Measurements from ENCODE around the gene LY86.

Gene LY86

GRCh38 chr6:6564154-6564553 is 24.4 kb upstream of the LY86 start:
- no peaks in the 10 kb centered on the region for H3K36me3 Mint-ChIP-seq (ENCODE audit: low read depth)
- H3K9me3 Mint-ChIP-seq, result no peaks in the 10 kb centered on the region
- H3K27me3 Mint-ChIP-seq, result no peaks in the 10 kb centered on the region
- H3K27ac Mint-ChIP-seq, result peak overlapping the region; percentile 13
- peaks cover 34% of the 10 kb centered on the region for H3K4me1 Mint-ChIP-seq (ENCODE audit: low read depth)
- no peak overlapping the region for H3K4me3 Mint-ChIP-seq

DNA sequence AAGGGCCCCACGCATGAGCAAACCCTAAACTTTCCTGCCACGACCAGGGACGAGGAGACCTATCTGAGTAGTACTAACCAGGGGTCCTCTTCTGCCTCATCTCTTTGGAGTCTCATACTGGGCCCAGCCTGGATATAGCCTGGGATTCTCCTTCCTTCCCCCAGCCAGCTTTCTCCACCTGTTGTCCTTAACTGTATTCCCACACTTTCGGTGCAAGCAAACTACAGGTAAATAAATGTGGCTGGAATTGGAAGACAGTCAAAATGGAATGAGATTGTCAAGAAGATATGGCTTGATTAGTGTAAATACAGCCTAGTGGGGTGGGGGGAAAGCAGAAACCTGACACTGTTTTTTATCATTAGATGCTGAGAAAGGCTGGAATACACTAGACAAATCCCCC is 23.5 kb upstream of the LY86 start:
- no peaks in the 10 kb centered on the region for H3K9me3 Mint-ChIP-seq
- no peaks in the 10 kb centered on the region for H3K27me3 Mint-ChIP-seq
- no peak overlapping the region for H3K27ac Mint-ChIP-seq
- no peaks in the 10 kb centered on the region for H3K36me3 Mint-ChIP-seq (ENCODE audit: low read depth)
- H3K4me1 Mint-ChIP-seq (ENCODE audit: low read depth), result peaks cover 26% of the 10 kb centered on the region
- no peak overlapping the region for H3K4me3 Mint-ChIP-seq

- Mint-ChIP-seq H3K4me3 (no peak overlapping the region), H3K9me3 (no peaks in the 10 kb centered on the region), H3K27me3 (no peaks in the 10 kb centered on the region), H3K36me3 (ENCODE audit: low read depth) (no peaks in the 10 kb centered on the region), H3K27ac (no peak overlapping the region), H3K4me1 (ENCODE audit: low read depth) (peaks cover 22% of the 10 kb centered on the region)
These were observed 23.0 kb upstream of the LY86 start for GRCh38 chr6:6565488-6565887.

- no peaks in the 10 kb centered on the region for H3K27me3 Mint-ChIP-seq
- H3K9me3 Mint-ChIP-seq, result no peaks in the 10 kb centered on the region
- H3K27ac Mint-ChIP-seq, result no peak overlapping the region
- no peak overlapping the region for H3K4me3 Mint-ChIP-seq
- H3K4me1 Mint-ChIP-seq (ENCODE audit: low read depth), result peaks cover 13% of the 10 kb centered on the region
- no peaks in the 10 kb centered on the region for H3K36me3 Mint-ChIP-seq (ENCODE audit: low read depth)
These were observed 21.8 kb upstream of the LY86 start for GRCh38 chr6:6566766-6567165.

DNA sequence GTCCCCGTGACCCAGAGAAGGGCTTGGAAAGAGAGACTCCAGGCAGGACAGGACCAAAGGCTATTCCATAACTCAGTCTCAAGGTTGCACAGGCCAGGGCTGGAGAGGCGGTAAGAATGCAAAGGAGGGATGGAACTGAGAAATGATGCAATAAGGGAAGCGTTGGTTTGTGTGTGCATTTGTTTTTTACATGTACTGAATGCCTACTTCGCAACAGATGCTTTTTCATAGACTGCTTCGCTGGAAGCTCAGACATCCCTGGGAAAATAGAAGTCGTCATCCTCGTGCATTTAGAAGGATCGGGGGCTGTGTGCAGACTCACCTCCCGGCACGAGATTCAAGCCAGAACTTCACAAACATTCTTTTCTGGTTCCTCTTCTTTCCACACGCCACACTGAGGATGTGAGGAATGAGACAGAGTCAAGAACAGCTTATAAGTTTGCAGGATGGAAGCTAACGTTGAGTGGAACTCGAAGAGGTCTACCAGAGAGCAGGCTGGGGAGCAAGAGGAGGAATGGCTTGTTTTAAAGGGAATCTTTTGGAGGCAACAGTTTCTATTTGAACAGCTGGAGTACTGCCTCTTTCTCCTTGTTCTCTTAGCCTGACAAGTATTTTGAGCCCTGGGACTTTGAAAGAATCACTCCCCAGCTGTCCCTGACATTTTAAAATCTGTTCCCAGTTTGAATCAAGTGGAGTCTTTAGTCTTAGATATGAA is 19.3 kb upstream of the LY86 start:
- Mint-ChIP-seq H3K27ac (no peak overlapping the region), H3K4me3 (no peak overlapping the region), H3K4me1 (ENCODE audit: low read depth) (peaks cover 5% of the 10 kb centered on the region), H3K9me3 (peaks cover 7% of the 10 kb centered on the region), H3K27me3 (no peaks in the 10 kb centered on the region), H3K36me3 (ENCODE audit: low read depth) (no peaks in the 10 kb centered on the region)

- Mint-ChIP-seq H3K27me3 (no peaks in the 10 kb centered on the region), H3K9me3 (peaks cover 8% of the 10 kb centered on the region), H3K27ac (no peak overlapping the region), H3K4me1 (ENCODE audit: low read depth) (no peaks in the 10 kb centered on the region), H3K36me3 (ENCODE audit: low read depth) (no peaks in the 10 kb centered on the region), H3K4me3 (no peak overlapping the region)
These were observed 18.7 kb upstream of the LY86 start for GRCh38 chr6:6569811-6570164.

DNA sequence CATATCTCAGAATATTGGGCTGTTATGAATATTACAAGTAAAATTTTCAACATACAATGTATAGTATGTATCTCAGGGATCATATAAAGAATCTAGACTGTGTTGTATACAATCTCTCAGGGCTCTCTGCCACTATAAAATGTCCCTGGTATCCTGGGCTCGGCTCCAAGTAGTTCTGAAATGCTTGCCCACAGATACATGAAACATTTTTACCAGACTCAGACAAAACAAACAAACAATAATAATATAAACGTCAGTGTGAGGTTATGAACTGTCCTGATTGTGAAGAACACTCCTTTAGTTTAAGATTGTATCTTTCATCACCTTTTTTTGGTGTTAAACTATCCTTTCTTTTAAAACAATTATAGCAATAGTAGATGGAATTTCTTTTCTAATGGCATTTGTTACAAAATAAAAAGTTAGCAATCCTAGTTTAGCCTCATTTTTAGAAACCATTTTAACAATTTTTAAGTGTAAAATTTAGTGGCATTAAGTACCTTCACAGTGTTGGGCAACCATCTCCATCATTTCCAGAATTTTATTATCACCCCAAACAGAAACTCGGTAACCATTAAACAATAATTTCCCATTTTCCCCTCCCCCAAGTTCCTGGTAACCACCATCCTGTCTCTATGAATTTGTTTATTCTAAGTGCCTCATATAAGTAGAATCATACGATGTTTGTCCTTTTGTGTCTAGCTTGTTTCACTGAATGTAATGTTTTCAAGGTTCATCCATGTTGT is 17.4 kb upstream of the LY86 start:
- no peaks in the 10 kb centered on the region for H3K36me3 Mint-ChIP-seq (ENCODE audit: low read depth)
- H3K9me3 Mint-ChIP-seq, result peaks cover 8% of the 10 kb centered on the region
- no peaks in the 10 kb centered on the region for H3K4me1 Mint-ChIP-seq (ENCODE audit: low read depth)
- no peak overlapping the region for H3K27ac Mint-ChIP-seq
- H3K27me3 Mint-ChIP-seq, result no peaks in the 10 kb centered on the region
- no peak overlapping the region for H3K4me3 Mint-ChIP-seq

DNA sequence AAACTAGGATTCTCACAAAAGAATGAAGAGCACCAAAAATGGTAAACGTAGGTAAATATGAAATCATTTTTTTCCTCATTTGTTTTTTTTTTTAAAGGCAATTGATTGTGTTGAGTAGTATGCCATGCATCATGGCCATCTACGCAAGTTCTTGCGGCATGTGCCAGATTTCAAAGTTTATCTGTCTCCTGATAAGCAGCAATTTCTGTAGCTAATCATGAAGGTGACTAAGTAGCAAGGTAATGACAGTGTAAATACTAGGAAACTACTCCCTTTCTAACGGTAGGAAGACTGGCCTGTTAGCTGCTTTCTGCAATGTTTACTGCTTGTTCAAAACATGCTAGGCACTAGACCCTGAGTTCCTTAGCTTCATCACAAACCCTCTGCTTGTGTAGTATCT is 13.4 kb upstream of the LY86 start:
- no peak overlapping the region for H3K4me3 Mint-ChIP-seq
- H3K27me3 Mint-ChIP-seq, result no peaks in the 10 kb centered on the region
- H3K36me3 Mint-ChIP-seq (ENCODE audit: low read depth), result peaks cover 6% of the 10 kb centered on the region
- peaks cover 13% of the 10 kb centered on the region for H3K9me3 Mint-ChIP-seq
- H3K4me1 Mint-ChIP-seq (ENCODE audit: low read depth), result peaks cover 12% of the 10 kb centered on the region
- H3K27ac Mint-ChIP-seq, result no peak overlapping the region

DNA sequence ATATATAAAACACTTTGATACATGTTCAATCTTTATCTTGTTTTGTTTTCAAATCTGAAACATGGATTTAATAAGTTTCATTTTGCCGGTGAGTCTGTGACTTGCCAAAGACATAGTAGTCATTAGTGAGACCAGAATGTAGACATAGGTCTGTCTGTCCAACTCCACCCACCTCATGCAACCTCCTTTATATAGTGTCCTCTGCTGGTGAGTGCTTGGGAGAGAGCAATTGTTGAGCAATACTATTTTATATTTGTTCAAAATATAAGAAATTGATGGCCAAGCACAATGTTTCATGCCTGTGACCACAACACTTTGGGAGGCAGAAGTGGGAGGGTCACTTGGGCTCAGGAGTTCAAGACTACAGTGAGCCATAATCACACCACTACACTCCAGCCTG is 10.8 kb upstream of the LY86 start:
- peaks cover 12% of the 10 kb centered on the region for H3K36me3 Mint-ChIP-seq (ENCODE audit: low read depth)
- no peak overlapping the region for H3K27ac Mint-ChIP-seq
- H3K9me3 Mint-ChIP-seq, result peaks cover 18% of the 10 kb centered on the region
- H3K4me3 Mint-ChIP-seq, result no peak overlapping the region
- H3K4me1 Mint-ChIP-seq (ENCODE audit: low read depth), result peaks cover 22% of the 10 kb centered on the region
- H3K27me3 Mint-ChIP-seq, result no peaks in the 10 kb centered on the region

GRCh38 chr6:6579281-6579680 is 9.2 kb upstream of the LY86 start:
- H3K4me3 Mint-ChIP-seq, result no peak overlapping the region
- H3K9me3 Mint-ChIP-seq, result peaks cover 11% of the 10 kb centered on the region
- no peaks in the 10 kb centered on the region for H3K27me3 Mint-ChIP-seq
- H3K27ac Mint-ChIP-seq, result no peak overlapping the region
- peaks cover 30% of the 10 kb centered on the region for H3K4me1 Mint-ChIP-seq (ENCODE audit: low read depth)
- H3K36me3 Mint-ChIP-seq (ENCODE audit: low read depth), result peaks cover 12% of the 10 kb centered on the region

DNA sequence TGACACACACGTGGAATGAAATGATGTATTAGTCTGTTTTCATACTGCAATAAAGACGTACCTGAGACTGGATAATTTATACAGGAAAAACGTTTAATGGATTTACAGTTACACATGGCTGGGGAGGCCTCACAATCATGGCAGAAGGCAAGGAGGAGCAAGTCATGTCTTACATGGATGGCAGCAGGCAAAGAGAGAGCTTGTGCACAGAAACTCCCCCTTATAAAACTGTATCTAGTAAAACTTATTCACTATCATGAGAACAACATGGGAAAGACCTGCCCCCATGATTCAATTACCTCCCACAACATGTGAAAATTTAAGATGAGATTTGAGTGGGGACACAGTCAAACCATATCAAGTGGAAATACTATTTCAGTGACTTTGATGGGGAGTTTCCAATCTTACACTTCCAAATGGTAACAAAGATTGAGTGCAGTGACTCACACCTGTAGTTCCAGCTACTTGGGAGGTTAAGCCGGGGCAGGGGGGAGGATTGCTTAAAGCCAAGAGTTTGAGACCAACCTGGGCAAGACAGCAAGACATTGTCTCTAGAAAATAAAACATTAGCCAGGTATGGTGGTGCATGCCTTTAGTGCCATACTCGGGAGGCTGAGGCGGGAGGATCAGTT is 8.2 kb upstream of the LY86 start:
- Mint-ChIP-seq H3K27me3 (no peaks in the 10 kb centered on the region), H3K36me3 (ENCODE audit: low read depth) (peaks cover 12% of the 10 kb centered on the region), H3K4me1 (ENCODE audit: low read depth) (peaks cover 34% of the 10 kb centered on the region), H3K4me3 (no peak overlapping the region), H3K27ac (no peak overlapping the region), H3K9me3 (peaks cover 11% of the 10 kb centered on the region)

GRCh38 chr6:6581054-6581453 is 7.5 kb upstream of the LY86 start:
- no peak overlapping the region for H3K4me3 Mint-ChIP-seq
- H3K27ac Mint-ChIP-seq, result no peak overlapping the region
- H3K4me1 Mint-ChIP-seq (ENCODE audit: low read depth), result peaks cover 34% of the 10 kb centered on the region

GRCh38 chr6:6582131-6582530 is 6.4 kb upstream of the LY86 start:
- Mint-ChIP-seq H3K36me3 (ENCODE audit: low read depth) (peaks cover 12% of the 10 kb centered on the region), H3K27ac (no peak overlapping the region), H3K9me3 (peaks cover 11% of the 10 kb centered on the region), H3K4me1 (ENCODE audit: low read depth) (peaks cover 34% of the 10 kb centered on the region), H3K27me3 (no peaks in the 10 kb centered on the region), H3K4me3 (no peak overlapping the region)

More at GRCh38 chr6:6581054-6581453, 7.5 kb upstream of the LY86 start:
- Mint-ChIP-seq H3K27me3 (no peaks in the 10 kb centered on the region), H3K9me3 (peaks cover 11% of the 10 kb centered on the region), H3K36me3 (ENCODE audit: low read depth) (peaks cover 12% of the 10 kb centered on the region)

GRCh38 chr6:6583836-6584235 is 4.7 kb upstream of the LY86 start:
- Mint-ChIP-seq H3K4me1 (ENCODE audit: low read depth) (peaks cover 49% of the 10 kb centered on the region), H3K9me3 (peaks cover 11% of the 10 kb centered on the region), H3K27me3 (no peaks in the 10 kb centered on the region), H3K27ac (no peak overlapping the region), H3K36me3 (ENCODE audit: low read depth) (peaks cover 12% of the 10 kb centered on the region), H3K4me3 (peak overlapping the region; percentile 28)

GRCh38 chr6:6584310-6585002 is 4.1 kb upstream of the LY86 start:
- H3K36me3 Mint-ChIP-seq (ENCODE audit: low read depth), result peaks cover 12% of the 10 kb centered on the region
- peaks cover 11% of the 10 kb centered on the region for H3K9me3 Mint-ChIP-seq
- H3K27me3 Mint-ChIP-seq, result no peaks in the 10 kb centered on the region
- H3K4me1 Mint-ChIP-seq (ENCODE audit: low read depth), result peaks cover 50% of the 10 kb centered on the region
- no peak overlapping the region for H3K4me3 Mint-ChIP-seq
- H3K27ac Mint-ChIP-seq, result no peak overlapping the region
